Activated CD4-positive, alpha-beta T cell treated with anti-CD3 and anti-CD28 coated beads for 1 hour (primary cell): ENCODE results near the gene SPATC1L.
"Not testable (repeated sequence)": the region's sequence is repeated elsewhere in the genome, so short reads cannot be mapped to it uniquely, and the experiment has no call there.

Experiments
- DNase-seq: peaks from one replicate; pipeline ENCODE4 v3.0.0-alpha.2; 2020

Gene SPATC1L

DNA sequence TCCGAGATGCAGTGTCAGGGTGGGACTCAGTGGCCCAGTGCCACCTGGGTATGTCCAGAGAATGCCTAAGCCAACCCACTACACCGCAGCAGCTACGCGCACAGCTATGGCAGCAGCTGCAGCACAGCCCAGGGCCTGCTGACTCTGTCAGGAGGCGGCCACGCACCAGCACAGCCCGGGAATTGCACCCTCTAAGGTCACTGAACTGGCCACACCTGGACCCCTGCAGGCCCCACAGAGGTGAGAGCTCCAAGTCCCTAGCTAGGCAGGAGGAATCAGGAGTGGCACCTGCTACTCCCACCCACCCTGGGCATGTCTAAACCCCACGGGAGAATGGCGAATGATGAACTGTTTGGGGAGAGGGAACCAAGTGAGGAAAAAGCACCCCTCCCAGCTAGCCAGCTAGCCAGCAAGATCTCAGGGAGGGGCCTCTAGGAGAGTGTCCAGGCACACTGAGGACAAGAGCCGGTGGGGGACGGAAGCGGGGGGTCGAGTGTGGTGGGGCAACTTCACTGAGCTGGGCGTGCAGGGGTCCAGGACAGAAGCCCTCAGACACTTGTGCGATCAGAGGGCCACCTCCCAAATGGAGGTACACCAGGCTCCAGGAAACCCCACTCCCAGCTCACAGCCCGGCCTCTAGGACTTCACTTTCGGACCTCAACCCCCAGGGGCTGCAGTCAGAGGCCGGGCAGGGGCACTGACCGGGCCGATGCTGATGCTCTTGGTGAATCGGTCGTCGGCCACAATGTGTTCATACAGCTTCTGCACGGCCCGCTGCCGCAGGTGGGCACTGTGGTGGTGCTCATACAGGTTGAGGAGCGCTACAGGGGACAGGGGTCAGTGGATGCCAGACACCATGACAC lies 30.4 kb upstream of the SPATC1L start:
- DNase-seq = no peak

DNA sequence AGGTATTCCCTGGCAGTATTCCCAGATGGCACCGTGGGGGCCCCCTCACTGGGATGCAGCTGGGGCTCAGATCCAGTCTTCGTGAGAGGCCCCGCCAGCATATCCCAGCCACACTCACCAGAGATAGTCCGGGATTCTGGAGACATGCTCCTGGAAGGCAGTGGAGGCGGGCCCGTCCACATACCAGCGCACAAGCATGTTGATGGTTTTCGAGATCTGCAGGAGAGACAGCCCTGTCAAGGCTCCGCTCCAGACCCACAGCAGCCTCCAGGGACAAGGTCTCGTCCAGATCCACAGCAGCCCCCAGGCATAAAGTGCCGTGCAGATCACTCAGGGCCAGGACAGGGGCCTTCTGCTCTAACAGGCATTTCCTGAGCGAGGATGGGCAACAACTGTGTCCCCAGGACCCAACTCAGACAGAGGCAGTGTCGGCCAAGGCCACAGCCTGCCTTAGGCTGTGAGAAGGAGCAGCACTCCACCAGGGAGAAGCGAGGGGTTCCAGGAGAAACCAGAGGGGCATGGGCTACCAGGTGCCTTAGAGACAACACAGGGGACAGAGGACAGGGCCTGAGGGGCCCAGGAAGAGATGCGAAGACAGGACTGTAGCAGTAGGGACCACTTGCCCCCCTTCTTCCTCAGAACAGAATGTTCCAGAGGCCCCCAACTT lies 29.5 kb upstream of the SPATC1L start:
- no peak for DNase-seq

DNA sequence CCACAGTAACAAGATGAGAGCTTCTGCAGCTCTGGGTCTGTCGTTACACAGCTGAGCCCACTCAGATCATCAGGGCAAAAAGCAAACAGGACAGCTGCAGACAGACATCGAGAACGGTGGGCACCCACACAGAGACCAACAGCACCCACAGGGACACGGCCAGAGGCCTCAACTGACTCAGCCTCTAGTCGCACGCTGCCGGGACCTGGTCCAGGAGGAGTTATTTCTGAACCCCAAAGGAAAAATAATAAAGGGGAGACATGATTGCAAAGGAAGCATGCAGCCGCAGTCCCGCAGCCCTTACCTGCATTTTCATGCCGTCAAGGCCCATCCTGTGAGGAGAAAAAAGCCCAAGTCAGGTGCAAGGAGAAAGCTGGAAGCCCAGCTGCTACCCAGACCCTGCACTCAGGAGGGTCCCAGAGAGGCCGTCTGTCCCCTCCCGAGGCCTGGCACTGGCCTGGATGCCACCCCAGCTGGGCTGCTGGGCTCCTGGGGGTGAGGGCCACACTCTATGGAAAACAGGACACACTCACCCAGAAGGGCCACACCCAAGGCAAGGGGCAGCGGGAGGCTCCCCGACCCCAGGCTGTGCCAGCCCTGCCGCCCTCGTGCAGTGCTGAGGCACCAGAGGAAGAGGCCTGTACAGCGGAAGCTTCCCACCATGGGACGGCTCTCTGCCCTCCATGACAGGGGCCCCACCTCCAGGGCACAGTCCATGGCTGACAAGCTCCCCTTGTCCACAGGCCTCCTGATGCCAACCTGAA lies 28.6 kb upstream of the SPATC1L start:
- DNase-seq = no peak

DNA sequence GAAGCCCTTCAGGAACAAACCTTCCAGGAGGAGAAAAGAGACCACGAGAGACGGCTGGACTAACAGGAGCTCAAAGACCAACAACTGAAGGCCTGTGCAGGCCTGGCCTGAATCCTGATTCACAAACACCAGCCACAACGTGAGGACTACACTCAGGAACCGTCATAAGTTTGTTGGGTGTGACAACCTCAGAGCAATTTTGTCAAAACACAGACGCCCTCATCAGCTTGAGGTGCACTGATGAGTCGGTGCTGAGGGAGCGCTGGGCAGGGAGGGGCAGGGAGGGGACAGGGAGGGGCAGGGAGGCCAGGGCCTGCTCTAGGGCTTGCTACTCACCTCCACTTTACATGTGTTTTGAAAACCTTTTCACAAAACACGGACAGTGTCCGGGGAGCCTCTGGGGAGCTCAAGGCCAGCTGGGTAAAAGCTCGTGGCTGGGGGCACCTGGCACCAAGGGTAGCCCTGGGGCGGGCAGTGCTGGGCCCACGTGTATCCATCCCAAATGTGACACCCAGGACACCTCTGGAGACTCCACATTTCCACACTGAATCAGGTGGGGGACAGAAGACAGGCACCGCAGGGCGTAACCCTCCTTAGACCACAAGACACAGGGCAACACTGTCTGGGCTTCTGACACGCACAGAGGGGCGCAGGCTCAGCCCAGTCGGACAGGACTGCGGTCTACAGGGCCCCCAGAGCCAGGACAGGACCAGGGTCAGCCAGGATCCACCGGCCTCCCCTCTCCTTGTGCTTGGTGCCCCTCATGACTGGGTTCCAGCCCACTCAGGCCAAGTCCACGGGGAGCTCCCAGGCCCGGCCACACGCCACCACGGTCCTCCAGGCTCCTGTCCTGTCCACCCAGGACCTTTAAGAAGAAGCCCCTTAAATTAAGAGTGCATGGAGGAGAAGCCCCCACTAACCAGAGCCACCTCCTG lies 27.8 kb upstream of the SPATC1L start:
- DNase-seq = no peak

DNA sequence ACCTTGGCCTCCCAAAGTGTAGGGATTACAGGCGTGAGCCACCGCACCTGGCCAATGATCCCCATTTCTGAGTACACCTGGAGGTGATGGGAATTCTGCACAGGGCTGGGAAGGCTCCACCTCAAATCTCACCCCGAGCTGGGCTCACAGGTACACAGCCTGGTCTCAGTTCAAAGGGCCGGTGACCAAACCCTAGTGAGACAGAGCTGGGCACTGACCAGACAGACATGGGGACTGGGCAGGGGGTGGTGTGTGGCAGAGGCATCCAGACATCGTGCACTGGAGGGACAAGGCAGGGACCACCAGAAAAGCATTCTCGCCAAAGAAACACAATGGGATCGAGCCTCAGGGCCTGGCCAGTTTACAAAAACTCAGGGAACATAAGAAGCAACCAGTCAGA lies 27.1 kb upstream of the SPATC1L start:
- DNase-seq = no peak

DNA sequence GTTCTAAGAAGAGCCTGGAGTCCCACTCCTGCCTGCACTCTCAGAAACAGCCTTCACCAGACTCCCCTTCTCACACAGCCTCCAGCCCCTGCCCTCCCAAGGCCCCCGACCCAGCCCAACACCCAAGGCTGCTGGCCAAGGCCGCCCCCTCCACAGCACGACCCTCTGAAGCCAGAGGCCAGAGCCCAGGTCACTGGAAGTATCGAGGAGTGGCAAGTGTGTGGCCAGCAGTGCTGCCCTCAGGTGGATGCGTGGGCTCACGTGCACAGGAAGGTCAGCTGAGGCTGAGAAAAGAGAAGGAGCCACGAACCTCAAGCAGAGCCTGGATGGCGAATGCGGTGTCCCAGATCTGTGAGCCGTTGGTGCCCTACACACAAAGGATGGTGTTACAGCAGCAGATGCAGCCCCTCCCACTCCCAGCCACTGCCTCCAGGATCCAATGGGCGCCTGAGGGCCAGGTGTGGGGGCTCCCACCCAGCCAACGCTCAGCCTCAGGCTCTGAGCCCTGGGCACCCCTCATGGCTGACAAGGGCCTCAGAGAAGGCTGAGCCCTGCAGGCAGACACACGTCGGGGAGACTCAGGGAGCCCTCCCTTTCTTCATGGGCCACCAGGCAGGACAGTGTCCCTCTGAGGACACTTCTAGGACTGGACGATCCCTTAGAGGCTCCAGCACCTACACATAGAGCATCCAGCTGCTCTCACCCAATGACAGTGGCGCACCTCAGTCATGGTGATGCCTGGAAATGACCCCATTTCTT lies 26.3 kb upstream of the SPATC1L start:
- DNase-seq = no peak

DNA sequence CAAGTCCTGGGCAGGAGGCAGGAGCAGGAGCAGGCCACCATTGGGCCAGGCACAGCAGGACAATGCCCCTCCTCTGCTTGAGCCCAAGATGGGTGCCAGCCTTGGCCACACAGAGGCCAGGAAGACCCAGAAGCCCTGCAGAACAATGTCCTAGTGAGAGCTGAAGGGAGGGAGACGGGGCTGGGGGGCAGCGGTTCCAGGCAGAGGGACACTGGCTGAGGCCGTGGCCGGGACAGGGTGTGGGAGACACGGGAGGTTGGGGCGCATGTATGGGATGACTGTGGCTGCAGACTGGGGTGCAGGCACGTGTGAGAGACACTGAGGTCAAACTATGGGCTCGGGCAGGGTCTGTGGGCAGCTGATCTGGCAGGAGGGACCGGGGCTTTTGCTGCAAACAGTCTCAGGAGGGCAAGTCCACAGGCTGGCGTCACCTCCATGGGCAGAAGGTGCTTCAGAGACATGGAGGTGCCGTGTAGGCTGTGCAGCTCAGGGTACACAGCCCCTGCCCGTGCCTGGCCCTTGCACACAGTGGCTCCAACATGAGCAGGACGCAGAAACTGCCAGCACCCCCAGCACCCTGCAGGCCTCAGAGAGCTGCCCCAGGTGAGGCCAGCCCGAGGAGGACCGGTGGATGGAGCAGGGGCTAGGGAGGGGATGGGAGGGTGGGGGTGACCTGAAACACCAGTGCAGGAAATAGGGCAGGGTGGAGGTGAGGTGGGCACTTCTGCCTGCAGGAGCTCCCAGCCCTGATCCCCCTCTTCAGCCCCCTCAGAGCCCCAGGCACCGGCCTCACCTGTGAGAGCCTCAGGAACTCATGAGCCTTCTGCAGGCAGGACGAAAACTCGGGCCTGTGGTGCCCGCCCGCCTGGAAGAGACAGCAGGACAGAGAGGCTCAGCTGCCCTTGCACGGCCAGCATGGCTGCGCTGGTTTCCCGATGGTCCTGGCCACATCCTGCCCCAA lies 24.8 kb upstream of the SPATC1L start:
- no peak for DNase-seq

DNA sequence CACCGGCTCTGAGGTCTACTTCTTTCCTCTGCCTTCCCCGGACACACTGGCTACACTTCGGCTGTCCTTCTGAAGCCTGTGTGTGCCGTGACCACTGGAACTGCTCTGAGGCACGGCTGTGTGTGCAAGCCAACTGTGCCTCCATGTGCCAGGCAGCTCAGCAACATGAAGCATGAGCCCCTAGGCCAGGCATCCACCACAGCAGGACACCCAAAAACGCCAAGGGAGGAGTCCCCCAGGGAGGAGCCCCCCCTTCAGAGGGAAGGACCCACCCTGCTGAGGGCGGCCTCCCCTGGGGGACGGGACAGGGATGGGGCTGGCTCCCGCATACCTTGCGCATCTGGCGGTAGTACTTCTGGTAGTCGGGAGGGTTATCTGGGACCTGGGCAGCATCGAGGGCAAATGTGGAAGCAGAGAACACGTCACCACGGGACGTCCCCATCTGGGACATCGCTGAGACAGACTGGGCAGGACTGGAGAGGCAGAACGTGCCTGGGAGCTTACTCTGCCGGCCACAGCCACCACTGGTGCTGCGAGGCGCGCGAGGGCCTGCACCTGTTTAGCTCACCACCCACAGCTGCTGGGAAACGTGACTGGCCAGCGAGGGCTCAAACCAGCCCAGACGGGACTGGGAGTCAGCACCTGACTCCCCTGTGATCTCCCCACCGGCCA lies 23.8 kb upstream of the SPATC1L start:
- DNase-seq = no peak

DNA sequence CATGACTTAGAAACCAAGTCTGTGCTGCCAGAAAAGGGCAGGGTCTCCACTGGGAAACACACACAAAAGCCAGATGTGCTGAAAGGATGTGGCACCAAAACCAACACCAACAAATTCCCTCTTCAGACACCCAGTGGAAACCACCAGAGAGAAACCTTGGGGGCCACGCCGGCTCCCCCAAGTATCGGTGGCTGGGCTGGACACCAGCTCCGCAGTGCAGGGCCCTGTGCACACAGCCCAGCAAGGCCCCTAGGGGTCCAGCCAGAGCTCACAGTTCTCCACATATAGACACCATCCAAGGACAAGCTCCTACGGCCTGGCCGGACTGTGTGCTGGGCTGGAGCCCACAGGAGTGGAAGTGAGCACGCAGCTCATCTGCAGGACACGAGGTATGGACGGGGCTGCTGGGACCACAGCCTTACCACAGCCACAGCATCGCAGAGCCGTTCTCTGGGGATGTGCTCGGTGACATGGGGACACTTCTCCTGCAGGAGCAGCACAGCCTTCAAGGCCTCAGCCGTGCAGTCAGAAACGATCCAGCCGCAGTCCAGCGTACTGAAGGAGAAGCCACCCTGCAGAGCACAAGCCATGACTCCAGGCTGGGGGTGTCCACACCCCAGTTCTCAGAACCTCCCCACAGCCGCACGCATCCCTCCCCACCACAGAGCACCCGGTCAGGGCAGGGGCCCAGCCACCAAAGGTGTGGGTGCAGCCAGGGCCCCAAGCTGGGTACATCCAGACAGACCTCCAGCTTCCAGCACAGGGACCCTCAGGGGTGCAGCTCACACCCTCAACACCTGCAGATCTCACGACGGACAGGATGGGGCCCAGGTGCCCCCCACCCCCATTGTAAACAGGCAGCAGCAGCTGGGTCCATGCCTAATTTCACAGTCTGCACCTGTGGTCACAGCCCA lies 23.0 kb upstream of the SPATC1L start:
- no peak for DNase-seq

DNA sequence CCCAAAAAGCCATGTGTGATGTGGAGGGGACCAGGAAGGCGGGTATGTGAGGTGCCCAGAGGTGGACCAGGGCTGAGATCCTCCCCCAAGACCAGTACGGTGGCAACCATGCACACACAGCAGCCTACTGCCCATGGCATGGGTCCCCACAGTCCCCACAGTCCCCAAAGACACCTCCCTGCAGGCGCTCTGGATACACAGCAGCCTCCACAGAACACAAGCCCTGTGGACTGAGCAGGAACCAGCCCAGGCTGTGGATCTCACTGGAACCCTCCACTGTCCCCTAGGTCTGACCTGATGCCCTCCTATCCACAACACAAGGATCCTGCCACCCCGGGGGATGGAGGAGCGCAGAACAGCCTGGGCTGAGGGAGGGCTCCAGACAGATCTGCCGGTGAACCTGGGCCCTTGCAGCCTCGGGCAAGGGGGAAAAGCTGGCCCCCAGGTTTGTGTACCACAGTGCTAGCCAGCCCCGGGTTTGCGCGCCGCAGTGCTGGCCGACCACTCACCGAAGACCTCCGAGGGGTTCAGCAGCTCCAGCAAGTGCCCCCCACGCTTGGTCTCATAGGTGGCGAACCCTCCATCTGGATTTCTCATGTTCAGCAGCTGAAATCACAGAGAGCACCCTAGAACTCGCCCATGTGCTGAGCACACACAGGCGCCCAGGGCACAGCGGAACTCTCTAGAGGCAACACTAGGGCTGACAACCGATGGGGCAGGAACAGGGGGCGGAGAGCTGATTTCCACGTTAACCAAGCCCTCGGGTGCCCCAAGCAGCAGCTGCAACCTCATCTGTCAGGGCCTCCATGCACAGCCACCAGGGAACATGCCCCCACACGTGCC lies 22.1 kb upstream of the SPATC1L start:
- no peak for DNase-seq

DNA sequence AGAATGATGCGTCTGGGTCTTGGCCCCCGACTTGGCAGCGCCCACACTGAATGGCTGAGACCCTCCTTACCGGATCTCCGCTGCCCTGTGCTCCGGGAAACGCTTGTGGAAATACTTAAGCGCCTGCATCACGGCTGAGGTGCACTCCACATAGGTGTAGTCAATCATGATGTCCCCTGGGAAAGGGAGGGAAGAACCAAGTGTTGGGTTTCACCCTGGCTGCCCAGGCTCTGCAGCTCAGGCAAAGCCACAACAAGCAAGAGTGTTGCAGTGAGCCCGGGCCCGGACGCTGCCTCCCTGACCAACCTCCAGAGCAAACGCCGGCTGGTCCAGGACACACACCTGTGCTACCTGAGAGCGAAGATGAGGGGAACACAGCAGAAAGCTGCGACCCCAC lies 21.5 kb upstream of the SPATC1L start:
- no peak for DNase-seq

DNA sequence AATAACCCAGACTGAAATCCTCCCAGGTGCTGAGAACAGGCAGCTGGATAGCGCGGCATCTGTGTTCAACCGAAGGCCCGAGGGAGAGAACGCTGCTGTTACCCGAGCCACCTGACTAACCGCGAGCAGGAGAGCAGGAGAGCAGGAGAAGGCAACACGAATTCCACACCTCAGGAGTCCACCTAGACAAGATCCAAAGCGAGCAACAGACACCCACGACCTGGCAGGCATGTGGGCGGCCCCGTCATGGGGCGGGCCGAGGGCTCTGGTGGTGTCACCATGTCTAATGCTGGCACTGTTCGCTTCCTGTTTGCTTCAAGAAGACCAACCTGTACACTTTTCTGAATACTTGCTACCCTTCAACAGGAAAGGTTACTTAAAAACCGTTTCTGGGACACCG lies 20.9 kb upstream of the SPATC1L start:
- no peak for DNase-seq

DNA sequence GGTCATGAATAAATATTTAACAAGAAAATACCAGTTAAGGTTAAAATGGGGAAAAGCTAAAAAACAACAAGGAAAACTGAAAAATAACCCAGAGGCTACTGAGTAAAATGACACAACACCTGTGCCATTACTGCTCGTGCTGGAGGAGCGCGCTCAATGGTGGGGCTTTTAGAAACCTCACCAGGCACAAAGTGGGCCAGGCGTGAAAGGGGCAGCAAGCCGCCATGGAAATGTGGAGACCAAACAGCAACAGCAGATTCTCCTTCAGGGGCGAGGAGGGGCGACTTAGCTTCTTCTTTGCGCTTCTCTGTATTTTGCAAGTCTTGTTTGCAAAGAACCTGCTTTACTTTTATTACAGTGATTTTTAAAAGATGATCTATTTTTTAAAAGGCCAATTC lies 18.9 kb upstream of the SPATC1L start:
- DNase-seq = no peak

DNA sequence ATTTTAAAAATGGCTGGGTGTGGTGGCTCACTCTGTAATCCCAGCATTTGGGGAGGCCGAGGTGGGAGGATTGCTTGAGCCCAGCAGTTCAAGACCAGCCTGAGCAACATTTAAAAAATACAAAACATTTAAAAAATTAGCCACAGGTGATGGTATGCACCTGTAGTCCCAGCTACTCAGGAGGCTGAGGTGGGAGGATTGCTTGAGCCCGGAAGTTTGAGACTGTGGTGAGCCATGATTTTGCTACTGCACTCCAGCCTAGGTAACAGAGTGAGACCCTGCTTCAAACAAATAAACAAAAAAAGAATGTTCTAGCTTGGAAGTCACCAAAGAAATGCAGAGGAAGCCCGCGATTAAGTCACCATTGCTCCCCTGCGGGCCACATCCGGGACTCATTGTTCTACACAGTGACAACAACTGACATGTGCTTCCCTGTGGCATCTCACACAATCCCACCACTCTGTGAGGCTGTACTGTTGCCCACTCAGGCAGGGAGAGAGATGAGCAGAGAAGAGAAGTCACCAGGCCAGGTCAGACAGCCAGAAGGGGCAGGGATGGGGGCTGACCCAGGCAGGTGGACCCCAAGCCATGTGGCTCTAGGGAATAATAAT lies 18.4 kb upstream of the SPATC1L start:
- no peak for DNase-seq

DNA sequence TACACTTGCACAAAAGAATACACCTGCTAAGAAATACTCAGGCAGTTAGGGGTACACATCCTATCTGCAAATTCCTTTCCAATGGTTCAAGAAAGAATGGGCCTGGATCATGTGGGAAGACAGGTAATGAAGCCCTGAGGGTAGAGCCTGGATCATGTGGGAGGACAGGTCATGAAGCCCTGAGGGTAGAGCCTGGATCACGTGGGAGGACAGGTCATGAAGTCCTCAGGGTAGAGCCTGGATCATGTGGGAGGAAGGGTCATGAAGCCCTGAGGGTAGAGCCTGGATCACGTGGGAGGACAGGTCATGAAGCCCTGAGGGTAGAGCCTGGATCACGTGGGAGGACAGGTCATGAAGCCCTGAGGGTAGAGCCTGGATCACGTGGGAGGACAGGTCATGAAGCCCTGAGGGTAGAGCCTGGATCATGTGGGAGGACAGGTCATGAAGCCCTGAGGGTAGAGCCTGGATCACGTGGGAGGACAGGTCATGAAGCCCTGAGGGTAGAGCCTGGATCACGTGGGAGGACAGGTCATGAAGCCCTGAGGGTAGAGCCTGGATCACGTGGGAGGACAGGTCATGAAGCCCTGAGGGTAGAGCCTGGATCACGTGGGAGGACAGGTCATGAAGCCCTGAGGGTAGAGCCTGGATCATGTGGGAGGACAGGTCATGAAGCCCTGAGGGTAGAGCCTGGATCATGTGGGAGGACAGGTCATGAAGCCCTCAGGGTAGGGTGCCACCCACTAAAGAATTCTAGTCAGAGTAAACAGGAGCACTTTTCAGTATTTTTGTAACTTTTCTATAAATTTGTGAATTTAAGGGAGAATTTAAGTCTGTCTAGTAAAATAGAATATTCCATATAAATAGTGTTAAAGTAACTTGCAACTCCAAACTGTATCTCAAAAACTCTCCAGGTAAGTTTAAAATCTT lies 16.9 kb upstream of the SPATC1L start:
- not testable (repeated sequence) for DNase-seq
